DMS153 treated with DMSO at 0.1 percent for 48 hours (cell line): ENCODE results near the gene PRKCA.
"Not testable (repeated sequence)": the region's sequence is repeated elsewhere in the genome, so short reads cannot be mapped to it uniquely, and the experiment has no call there.

Experiments
- DNase-seq: peaks from one replicate; lab custom pipeline; 2025; ENCODE audit not compliant: unreplicated experiment; lab: John Stamatoyannopoulos, UW

Gene PRKCA

DNA sequence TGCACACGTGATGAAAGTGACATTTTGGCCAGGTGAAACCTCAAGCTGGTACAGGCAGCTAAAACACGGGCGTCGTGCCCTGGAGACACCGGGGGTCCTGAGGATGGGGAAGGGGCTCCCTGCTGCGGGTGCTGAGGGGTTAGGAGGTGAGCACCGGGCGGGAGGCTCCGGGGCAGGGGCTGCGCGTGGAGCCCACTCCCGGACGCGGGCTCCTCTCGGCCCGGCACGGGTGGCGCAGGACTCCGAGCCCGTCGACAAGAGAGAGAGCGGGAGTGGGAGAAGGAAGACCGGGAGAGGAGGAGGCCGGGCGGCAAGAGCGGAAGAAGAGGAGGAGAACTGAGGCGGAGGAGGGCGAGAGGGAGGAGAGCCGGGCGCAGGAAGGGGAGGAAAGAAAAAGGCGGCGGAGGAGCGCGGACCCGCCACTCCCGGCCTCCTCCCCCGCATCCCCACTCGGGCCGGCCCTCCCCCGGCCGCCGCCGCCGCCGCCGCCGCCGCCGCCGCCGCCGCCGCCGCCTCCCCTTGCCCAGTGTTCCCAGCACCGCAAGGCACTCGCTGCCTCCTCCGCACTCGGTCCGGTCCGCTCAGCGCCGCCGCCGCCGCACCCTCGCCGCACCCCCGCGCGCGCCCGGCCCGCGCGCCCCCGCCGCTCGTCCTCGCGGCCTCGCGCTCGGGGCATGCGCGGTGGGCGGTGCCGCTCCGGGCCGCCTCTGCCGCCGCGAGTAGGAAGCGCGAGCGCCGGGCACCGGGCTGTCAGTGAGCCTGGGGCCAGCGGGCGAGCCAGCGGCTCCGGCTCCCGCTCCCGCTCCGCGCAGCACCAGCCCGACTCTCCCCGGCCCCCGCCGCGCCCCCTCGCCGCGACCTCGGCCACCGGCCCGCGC lies at the start of gene PRKCA:
TSS of gene PRKCA (plus strand) at position 750 of the 878 bp plus-strand sequence.
- peak; percentile 62 for DNase-seq

DNA sequence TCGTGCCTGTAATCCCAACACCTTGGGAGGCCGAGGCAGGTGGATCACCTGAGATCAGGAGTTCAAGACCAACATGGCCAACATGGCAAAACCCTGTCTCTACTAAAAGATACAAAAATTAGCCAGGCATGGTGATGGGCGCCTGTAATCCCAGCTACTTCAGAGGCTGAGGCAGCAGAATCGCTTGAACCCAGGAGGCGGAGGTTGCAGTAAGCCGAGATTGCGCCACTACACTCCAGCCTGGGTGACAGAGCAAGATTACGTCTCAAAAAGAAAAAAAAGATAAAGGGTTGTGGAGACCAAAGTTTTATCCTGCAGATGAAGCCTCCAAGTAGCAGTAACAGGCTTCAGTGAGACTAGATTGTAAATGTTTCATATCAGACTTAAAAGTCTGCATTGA lies 49.0 kb upstream of the PRKCA start:
- DNase-seq, result not testable (repeated sequence)

DNA sequence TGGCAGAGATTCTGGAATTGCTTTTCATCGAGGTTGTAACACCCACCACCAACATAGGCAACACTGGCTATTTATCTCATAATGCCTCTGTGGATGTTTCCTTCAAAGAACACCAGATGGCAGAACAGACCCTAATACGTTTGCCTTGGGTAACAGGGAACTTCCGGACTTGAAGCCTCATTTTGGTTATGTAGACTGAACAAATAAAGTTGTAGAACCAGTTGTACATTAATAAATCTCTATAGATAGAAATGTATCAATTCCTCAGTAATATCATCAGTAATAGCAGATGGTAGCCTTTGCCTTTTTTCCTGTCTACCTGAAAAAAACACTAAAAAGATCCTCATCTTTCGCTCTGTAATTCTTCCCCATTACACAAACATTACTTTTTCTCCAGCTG lies 47.3 kb upstream of the PRKCA start:
- DNase-seq, result peak; percentile 51

DNA sequence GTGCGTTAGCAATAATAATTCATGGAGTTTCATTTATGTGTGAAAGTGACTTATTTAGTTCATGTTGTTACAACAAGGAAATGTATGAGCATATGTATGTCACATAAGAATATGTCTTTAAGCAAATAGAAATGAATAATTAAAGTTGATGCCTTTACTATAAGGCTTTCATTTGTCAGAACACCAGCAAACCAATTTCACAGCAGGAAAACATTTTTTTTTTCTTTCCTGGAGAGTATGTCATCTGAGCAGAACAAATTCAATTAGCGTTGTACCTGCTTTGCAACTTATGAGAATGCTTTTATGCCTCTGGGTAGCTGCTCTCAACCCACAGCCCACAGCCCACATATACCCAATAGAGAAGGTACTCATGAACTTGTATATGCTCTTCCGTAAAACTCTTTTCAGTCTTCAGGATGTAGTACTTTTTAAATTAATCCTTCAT lies 46.9 kb upstream of the PRKCA start:
- no peak for DNase-seq

DNA sequence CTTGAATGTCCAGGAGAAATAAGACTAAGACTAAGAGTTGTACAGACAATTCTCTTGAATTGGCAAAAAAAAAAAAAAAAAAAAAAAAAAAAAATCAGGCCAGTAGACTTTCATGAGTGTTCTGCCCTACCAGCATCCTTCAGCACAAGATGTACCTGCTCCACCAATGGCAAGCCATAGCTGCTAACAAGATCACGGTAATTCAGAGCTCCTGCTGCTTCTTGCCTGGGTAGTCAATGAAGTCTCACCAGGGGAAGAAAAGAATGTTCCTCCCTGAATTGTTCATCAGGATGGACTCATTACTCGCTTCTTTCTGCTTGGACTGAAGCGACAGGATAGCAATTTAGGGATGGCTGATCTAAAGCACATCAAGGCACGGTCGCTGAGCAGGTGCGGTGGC lies 42.1 kb upstream of the PRKCA start:
- no peak for DNase-seq

DNA sequence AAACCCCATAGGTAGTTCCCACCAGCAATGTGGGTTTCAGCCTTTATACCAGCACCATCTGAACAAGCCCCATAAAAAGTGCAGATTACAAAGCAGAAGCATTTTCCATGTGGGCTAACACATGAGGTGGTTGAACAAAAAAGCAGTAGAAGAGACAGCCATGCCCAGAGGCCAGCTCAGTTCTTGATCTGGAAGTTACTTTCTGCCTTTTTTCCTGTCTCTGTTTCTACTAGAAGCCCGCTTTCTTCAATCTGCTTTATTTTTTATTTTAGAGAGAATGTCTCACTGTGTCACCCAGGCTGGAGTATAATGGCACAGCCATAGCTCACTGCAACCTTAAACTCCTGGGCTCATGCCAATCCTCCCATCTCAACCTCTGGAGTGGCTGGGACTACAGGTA lies 41.7 kb upstream of the PRKCA start:
- no peak for DNase-seq

DNA sequence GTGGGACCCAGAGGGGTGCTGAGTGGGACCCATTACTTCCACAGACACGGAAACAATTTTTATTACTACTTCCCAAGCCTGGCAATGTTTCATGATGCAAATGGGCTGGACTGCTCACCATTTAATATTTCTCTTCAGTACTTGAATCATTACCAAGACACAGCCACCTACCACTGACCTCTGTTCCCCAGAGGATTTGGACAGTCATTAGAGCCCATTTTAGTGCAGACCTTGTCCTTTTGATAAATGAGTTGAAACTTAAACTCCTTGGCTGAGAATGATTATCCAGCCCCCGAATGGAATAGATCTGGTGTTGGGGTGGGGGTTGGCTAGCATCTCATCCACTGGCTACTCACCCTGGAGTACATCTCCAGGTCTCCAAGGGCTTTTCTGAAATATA lies 39.6 kb upstream of the PRKCA start:
- DNase-seq, result no peak

DNA sequence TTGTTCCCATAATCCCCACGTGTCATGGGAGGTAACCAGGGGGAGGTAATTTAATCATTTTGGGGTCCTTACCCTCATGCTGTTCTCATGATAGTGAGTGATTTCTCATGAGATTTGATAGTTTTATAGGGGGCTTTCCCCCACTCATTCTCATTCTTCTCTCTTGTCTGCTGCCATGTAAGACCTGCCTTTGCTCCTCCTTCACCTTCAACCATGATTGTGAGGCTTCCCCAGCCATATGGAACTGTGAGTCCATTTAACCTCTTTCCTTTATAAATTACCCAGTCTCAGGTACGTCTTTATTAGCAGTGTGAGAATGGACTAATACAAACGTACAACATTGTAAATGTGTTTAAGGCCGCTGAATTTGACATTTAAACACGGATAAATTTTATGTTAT lies 37.7 kb upstream of the PRKCA start:
- DNase-seq, result no peak

DNA sequence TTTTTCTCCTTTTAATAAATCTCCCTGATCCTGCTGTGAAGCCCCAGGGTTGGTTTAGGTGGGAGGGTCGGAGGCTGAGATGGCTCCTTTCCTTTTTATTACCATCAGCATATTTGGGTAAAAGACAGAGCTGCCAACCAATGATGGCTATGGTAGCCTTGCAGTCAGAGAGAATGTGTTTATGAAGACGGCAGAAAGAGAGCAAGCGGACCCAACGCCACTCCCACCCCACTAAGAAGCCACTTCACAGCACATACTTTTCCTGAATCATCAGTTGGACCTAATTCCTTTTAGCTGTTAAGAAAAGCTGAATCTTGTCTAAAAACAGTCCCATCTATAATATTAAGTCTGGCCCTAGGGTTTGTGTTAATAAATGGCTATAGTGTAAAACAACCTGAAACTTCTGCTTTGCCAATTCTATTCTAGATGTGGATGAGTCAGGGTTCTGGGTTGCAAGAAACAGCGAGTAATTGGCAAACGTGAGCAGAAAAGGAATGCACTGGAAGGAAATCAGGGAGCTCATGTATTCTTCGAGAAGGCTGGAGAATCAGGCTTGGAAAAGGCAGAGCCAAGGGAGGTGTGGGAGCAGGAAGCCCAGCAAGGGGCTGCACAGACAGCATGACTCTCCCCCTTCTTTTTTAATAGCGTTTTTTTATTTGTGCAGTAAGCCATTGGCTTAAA lies 34.0 kb upstream of the PRKCA start:
- DNase-seq, result no peak

DNA sequence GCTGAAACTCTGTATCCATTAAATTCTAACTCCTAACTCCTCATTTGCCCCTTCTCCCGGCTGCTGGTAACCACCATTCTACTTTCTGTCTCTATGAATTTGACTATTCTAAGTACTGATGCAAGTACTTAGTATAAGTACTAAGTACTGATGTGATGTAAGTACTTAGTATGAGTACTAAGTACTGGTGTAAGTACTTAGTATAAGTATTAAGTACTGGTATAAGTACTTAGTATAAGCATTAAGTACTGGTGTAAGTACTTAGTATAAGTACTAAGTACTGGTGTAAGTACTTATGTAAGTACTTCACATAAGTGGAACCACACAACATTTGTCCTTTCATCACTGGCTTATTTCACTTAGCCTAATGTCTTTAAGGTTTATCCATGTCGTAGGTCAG lies 32.3 kb upstream of the PRKCA start:
- no peak for DNase-seq

DNA sequence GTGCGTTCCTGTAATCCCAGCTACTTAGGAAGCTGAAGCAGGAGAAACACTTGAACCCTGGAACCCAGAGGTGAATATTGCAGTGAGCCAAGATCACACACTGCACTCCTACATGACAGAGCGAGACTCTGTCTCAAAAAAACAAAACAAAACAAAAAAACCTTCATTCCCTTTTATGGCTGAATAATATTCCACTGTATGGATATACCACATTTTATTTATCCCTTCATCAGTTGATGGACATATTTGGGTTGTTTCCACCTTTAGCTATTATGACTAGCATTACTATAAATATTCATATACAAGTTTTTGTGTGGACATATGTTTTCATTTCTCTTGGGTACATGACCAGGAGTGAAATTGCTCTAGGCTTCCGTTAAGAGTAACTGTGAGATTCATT lies 30.9 kb upstream of the PRKCA start:
- DNase-seq, result no peak

DNA sequence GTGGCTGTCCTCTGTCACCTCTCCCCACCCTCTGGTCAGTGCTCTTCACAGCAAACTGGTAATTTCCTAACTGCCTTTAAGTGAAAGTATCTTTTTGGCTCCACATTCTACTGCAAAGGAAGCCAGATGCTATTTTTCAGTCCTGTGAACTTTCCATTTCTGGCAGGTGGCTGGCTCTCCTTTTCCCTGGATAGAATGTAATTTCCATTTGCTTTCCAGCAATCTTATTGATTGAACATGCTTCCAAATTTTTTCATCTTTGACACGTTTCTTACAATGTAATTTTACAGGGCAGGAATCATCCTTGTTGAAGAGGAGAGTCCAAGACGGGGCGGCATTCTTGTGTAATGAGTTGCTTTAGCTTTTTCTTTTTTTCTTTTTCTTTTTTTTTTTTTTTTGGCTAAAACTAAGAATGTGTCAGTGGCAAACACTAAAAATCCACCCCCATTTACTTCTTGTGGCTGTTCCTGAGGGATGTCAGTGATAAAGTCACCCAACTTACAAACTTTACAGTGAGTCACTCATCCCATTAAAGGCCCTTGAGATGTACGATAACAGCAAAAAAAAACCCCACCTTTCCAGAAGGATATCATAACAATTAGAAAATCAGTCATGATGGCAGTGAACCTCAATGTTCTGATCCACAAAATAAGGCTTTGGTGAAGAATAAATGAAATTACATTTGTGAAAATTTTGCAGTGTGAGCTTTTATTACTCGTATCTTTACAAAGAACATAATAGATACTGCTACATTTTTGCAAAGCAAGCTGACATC lies 29.4 kb upstream of the PRKCA start:
- no peak for DNase-seq

DNA sequence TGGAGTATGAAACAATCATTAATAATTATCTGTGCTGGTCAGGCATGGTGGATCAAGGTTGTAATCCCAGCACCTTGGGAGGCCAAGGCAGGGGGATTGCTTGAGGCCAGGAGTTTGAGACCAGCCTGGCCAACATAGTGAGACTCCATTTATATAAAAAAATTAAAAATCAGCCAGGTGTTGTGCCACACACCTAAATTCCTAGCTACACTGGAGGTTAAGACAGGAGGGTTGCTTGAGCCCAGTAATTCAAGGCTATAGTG lies 28.9 kb upstream of the PRKCA start:
- no peak for DNase-seq

DNA sequence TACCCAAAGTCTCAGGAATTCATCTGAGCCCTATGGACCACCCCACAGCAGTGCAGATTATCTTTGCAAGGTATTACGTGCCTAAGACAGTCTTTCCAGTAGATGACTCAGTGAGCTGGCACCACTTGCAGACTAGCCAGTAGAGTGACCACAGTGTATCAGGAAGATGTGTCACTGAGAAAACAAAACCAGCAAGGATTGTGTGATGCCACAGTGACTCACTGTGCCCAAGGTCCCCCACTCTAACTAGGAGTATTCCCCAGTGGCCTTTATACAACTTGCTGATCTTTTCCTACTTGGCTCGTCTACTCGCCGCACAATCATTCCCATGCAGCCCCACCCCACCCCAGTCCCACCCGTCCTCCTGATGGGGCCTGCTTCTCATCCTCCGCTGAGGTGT lies 26.8 kb upstream of the PRKCA start:
- no peak for DNase-seq

DNA sequence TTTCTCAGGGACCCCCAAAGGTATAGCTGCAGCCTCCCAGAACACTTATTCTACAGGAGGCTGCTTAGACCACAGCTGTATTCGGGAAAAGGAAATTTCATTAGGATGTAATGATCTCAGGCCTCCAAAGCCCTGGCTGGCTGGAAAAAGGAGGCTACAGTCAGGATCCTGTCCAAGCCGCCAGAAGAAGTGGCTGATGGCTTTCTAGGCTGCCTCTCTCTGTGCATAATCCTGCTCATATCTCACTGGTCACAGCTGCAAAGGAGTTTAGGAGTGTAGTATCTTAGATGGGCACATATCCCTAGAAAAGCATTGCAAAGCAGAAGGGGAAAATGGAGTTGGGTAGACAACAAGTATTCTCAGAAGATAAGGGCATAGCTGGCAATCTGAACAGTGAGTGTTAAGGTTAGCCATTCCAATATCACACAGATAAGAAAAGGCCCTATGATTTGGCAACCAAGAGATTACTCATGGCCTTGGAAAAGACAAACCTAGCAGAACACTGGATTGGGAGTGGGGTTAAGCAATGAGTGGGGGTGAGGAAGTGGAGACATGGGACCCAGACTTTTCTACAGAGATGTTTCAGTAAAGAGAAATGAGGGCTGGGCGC lies 26.0 kb upstream of the PRKCA start:
- DNase-seq, result no peak

DNA sequence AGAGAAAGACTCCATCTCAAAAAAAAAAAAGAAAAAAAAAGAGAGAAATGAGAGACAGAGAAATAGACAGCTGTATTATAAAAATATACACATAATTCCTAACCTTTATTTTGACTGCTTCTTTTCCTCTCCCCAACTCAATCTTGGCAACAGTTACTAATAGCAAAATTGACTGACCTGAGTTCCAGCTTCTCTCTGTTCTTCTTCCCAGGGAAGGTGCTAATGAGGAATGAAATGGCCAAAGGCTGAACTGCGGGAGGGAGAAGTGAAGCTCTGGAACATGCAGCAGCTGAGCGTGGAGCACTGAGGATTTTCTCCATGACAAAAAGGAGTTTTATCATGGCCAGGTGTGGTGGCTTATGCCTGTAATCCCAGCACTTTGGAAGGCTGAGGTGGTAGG lies 25.2 kb upstream of the PRKCA start:
- no peak for DNase-seq

DNA sequence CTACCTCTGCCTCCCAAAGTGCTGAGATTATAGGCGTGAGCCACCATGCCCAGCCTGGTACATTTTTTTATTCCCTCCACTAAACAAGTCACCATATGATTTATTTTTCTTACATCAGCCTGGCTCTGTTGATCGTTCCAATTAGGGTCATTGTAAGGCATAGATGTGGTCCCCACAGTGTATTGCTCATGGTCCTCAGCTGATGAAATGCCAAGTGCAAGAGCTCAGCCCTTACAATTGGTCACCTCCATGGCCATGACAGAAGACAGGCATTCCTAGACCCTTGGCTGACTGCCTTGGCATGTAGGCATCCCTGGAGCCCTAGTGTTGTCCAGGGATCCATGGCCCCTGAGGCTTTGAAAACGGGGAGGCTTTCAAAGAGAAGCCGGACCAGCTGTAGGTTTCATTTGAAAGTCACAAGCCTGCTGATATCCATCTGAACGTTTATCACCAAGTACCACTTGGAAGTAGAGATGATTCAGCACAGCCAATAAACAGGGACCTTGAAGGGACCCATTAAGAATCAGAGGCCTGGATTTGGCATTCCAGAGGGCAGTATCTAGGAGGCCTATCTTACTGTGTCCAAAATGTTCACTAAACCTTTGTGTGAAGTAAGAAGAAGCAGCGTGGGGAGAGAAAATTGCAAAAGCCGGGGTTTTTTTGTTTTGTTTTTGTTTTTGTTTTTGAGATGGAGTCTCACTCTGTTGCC lies 20.6 kb upstream of the PRKCA start:
- DNase-seq, result no peak

DNA sequence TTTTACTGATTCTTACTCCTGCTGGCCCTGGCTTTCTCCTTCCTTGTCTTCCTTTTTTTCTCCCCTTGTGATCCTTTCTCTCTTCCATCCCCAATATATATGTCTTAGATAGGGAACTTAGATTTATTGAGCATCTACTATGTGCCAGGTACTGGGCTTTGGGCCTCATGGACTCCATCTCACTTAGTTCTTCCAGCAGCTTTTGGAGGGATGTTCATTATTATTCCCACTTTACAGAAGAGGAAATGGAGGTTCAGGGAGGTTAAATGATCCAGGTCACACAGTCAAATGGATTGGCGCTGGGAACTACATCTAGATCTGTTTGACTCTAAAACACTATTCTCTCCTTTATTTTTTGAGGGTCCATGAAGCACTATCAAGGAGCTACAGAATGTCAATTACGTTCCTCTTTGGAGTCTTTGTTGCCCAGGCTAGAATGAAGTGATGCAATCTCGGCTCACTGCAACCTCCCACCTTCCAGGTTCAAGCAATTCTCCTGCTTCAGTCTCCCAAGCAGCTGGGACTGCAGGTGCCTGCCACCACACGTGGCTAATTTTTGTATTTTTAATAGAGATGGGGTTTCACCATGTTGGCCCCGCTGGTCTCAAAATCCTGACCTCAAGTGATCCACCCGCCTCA lies 19.0 kb upstream of the PRKCA start:
- no peak for DNase-seq

DNA sequence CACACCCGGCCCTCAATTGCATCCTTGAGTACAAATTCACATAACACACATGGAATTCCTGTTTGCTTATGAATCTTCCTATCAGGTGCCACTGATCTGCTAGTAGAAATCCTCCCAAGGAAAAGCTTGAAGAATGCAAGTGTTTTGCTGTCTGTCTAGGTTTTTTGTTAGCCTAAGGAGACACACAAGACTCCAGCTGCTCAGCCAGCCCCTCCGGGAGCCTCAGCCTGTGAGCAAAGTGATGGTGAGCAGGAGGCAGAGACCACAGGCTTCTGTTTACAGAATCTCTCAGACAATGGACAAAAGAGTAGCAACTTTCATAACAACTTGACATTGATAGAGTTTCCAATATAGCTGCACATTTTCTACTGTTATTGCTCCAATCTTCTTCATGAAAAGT lies 18.4 kb upstream of the PRKCA start:
- no peak for DNase-seq

DNA sequence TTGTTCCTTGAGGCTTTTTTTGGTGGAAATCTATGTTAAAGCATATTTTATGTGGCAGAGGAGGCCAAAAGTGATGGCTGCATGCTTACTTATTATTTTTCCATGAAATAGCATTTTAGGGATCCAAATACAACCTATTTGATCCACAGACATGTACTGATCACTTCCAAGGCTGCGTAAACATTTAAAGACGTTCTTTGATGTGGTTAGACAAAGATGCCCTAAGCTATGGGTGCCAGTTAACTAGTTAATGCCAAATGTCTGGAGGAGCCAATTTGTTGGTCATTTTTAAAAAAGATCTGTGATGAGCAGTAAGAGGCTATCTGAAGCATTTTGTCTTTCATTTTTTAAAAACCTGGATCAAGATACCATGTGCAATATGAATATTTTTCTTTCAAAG lies 17.3 kb upstream of the PRKCA start:
- DNase-seq, result no peak

DNA sequence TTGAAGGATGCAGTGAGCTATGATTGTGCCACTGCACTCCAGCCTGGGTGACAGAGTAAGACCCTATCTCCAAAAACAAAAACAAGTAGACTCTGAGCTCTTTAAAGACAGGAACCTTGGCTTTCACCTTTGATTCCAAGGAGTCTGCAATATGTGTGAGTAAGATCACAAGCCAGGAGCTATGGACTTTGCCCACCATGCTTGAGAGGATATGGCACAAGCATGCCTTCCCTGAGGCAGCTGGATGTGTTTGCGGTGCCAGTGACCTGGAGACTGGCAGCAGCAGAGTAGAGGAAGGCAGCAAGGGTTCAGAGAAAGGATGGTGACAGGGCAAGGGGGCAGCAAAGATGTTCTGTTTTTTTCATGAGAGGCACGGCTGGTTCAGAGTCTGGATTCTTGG lies 14.5 kb upstream of the PRKCA start:
- no peak for DNase-seq
